ENCODE data around the gene PLCB4.

DNA sequence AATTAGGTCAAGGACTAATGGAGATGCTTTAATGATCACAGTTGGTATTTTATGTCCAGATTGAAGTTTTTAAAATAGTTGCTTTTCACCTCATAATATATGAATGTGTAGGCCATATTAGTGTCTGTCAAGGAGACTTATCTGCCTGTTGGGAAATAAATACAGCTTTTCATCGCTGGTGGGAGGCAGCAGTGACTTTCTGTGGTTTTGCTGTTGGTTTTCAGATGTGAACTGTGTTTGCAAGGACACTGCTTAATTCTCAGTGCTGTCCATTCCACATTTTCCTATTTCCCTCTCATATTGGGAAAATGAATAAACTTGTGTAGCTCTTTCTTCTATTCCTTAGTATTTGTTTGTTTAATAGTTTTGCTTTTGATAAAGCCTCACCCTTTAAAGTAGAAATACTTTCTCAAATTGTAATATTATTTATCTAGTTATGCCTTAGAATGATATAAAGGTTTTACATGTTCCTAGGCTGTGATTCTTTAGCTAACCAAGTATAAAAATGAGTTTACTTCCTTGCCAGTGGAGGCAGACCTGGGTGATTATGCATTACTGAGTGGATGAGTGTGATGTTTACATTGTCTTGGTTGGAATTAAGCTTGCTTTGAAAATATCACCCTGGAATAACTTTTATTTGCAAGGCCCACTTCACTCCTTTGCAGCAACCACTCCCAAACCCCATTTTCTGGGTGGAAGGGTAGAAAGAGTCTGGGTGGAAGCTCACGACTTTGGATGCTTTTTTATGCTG, 3.3 kb downstream of the PLCB4 start:
- TF ChIP-seq RFX5 (IDR thresholded peaks at IDR 0.05; ENCODE audit: low read length), result no peak
- TF ChIP-seq, protein P1, sequence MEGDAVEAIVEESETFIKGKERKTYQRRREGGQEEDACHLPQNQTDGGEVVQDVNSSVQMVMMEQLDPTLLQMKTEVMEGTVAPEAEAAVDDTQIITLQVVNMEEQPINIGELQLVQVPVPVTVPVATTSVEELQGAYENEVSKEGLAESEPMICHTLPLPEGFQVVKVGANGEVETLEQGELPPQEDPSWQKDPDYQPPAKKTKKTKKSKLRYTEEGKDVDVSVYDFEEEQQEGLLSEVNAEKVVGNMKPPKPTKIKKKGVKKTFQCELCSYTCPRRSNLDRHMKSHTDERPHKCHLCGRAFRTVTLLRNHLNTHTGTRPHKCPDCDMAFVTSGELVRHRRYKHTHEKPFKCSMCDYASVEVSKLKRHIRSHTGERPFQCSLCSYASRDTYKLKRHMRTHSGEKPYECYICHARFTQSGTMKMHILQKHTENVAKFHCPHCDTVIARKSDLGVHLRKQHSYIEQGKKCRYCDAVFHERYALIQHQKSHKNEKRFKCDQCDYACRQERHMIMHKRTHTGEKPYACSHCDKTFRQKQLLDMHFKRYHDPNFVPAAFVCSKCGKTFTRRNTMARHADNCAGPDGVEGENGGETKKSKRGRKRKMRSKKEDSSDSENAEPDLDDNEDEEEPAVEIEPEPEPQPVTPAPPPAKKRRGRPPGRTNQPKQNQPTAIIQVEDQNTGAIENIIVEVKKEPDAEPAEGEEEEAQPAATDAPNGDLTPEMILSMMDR (IDR thresholded peaks at IDR 0.05), result peak; percentile 9; the same call in 1 of the 2 replicates
- TF ChIP-seq GATA2 (CRISPR knock-in tag; IDR thresholded peaks at IDR 0.05), result no peak
- no peak for TF ChIP-seq USF2 (IDR thresholded peaks at IDR 0.05; ENCODE audit: borderline replicate concordance, low read depth, low read length)
- TF ChIP-seq TAF1 (IDR thresholded peaks at IDR 0.05; ENCODE audit: borderline replicate concordance, low read depth, low read length), result no peak

Data from SK-N-SH (cell line).